Uterus (tissue), 2 donors: ENCODE measurements around the gene PCDH9.

Experiments
- CTCF ChIP-seq, 4 experiments: fragments of 200-600 bp in 2 of 4; fragments of 450-650 bp in 2 of 4; sonication (generic) in 2 of 4; IDR thresholded peaks; one replicate each; pipeline ENCODE4 v1.5.1; 2016 to 2019; ENCODE audit warnings: antibody characterized with exemption in 4 of 4, mild to moderate bottlenecking in 2 of 4, moderate library complexity in 1 of 4
- POLR2A ChIP-seq, 2 donors: fragments of 450-650 bp; IDR thresholded peaks; one replicate each; pipeline ENCODE4 v1.6.1; 2016; ENCODE audit warnings: antibody characterized with exemption in 2 of 2, mild to moderate bottlenecking in 1 of 2, moderate library complexity in 1 of 2

GRCh38 chr13:66765559-66765958 lies 464.6 kb downstream of the PCDH9 start:
- TF ChIP-seq CTCF (IDR thresholded peaks at IDR 0.05) (no peak), POLR2A (IDR thresholded peaks at IDR 0.05) (no peak)
